AG10803 (cell line): ENCODE results near the gene HS6ST2.
A peak's percentile ranks its signal among the peaks of the same experiment; 100 is the strongest.

Experiments used
- DNase-seq: peaks from one replicate; pipeline ENCODE4 v3.0.0; 2010; ENCODE audit warnings: low read depth
- H3K4me3 ChIP-seq: 2 replicates; pipeline ENCODE4 v1.5.1; 2011; ENCODE audit warnings: mild to moderate bottlenecking, low read length, control low read depth
- CTCF ChIP-seq: conservative IDR thresholded peaks from 2 replicates; pipeline ENCODE4 v1.5.1; 2011; ENCODE audit warnings: mild to moderate bottlenecking, low read length, control low read depth, inconsistent platforms

The HS6ST2 gene

GRCh38 chrX:132940727-132941327, 17.6 kb downstream of the HS6ST2 start:
- DNase-seq: no peak
- TF ChIP-seq CTCF: no peak
- H3K4me3 ChIP-seq: no peak overlapping the region

GRCh38 chrX:132933170-132933569, 25.3 kb downstream of the HS6ST2 start:
- no peak overlapping the region for H3K4me3 ChIP-seq
- no peak for DNase-seq
- TF ChIP-seq CTCF: no peak

GRCh38 chrX:132924426-132924825, 34.0 kb downstream of the HS6ST2 start:
- no peak for DNase-seq
- TF ChIP-seq CTCF: no peak
- no peak overlapping the region for H3K4me3 ChIP-seq

GRCh38 chrX:132918523-132918922, 39.9 kb downstream of the HS6ST2 start:
- no peak for TF ChIP-seq CTCF
- DNase-seq: no peak
- no peak overlapping the region for H3K4me3 ChIP-seq

- DNase-seq: no peak
- no peak for TF ChIP-seq CTCF
These were observed 42.1 kb downstream of the HS6ST2 start for GRCh38 chrX:132916349-132916748.

GRCh38 chrX:132909643-132910042, 48.8 kb downstream of the HS6ST2 start:
- peak; percentile 29 for DNase-seq
- TF ChIP-seq CTCF: no peak
- H3K4me3 ChIP-seq: no peak overlapping the region

More at GRCh38 chrX:132916349-132916748, 42.1 kb downstream of the HS6ST2 start:
- no peak overlapping the region for H3K4me3 ChIP-seq

GRCh38 chrX:132908891-132909290, 49.5 kb downstream of the HS6ST2 start:
- no peak for DNase-seq
- no peak overlapping the region for H3K4me3 ChIP-seq
- no peak for TF ChIP-seq CTCF
